Measurements from ENCODE around the gene RPL22.

DNA sequence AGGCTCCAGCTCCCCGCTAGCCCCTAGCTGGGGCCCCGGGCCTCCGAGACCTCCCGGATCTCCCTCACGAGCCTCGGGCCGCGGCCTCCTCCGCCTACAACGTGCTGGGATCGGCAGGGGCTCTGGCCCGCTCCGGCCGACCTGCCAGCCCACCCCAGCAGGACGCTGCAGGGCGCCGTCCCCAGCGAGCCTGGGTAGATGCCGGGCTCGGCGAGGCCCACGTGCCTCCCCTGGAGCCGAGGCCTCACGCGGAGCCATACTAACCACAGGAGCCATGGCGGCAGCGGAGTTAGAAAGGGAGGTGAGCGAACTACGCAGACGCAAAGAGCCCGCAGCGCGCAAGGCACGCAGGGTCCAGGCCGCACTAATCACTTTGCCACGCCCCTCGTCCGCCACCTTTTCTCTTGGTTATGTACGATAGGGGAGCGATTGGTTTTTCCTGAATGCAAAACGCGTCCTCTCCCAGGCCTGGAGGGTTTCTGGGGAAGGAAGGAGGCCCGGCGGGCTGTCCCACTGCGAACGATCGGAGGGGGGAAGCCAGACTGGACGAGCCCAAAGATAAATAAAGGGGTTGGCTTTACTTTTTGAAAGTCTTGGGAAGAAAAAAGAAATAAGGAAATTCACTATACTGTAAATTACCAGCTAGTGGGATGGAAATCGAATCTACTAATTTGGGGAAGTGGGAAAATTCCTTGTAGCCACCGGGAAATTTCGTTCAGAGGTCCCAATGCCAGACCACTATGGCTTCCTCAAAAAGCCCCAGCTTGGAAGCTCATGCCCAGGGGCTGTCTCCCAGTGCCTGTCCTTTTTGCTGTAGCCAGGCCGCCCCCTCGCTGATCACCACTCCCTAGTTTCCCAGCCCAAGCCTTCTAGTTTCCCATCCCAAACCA lies at the start of gene RPL22:
- TF ChIP-seq POLR2A (IDR thresholded peaks at IDR 0.05; ENCODE audit: insufficient read depth in 1 of 2, low read depth in 2 of 2, low read length in 2 of 2): peak; percentile 93
- TF ChIP-seq SP140L (CRISPR knock-in tag; IDR thresholded peaks at IDR 0.05; ENCODE audit: borderline replicate concordance): no peak
- TF ChIP-seq, protein P1, sequence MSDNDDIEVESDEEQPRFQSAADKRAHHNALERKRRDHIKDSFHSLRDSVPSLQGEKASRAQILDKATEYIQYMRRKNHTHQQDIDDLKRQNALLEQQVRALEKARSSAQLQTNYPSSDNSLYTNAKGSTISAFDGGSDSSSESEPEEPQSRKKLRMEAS (IDR thresholded peaks at IDR 0.05): peak; percentile 96
- TF ChIP-seq ELF1 (CRISPR knock-in tag; IDR thresholded peaks at IDR 0.05): peak; percentile 72
- TF ChIP-seq, protein P2, sequence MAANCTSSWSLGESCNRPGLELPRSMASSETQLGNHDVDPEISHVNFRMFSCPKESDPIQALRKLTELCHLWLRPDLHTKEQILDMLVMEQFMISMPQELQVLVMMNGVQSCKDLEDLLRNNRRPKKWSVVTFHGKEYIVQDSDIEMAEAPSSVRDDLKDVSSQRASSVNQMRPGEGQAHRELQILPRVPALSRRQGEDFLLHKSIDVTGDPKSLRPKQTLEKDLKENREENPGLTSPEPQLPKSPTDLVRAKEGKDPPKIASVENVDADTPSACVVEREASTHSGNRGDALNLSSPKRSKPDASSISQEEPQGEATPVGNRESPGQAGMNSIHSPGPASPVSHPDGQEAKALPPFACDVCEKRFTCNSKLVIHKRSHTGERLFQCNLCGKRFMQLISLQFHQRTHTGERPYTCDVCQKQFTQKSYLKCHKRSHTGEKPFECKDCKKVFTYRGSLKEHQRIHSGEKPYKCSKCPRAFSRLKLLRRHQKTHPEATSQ (CRISPR knock-in tag; IDR thresholded peaks at IDR 0.05; ENCODE audit: borderline replicate concordance): no peak
- TF ChIP-seq EEA1 (CRISPR knock-in tag; IDR thresholded peaks at IDR 0.05; ENCODE audit: borderline replicate concordance): no peak
- TF ChIP-seq, protein P3, sequence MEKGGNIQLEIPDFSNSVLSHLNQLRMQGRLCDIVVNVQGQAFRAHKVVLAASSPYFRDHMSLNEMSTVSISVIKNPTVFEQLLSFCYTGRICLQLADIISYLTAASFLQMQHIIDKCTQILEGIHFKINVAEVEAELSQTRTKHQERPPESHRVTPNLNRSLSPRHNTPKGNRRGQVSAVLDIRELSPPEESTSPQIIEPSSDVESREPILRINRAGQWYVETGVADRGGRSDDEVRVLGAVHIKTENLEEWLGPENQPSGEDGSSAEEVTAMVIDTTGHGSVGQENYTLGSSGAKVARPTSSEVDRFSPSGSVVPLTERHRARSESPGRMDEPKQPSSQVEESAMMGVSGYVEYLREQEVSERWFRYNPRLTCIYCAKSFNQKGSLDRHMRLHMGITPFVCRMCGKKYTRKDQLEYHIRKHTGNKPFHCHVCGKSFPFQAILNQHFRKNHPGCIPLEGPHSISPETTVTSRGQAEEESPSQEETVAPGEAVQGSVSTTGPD (CRISPR knock-in tag; IDR thresholded peaks at IDR 0.05): no peak
- TF ChIP-seq RAD21 (CRISPR knock-in tag; IDR thresholded peaks at IDR 0.05): no peak
